DOHH2 (cell line): Measurements from ENCODE around the gene TMEM97.

ENCODE experiments used
- H3F3A ChIP-seq: fragments of 200-600 bp; sonication (generic), shearing (Covaris generic); 2 replicates; pipeline ENCODE4 v1.6.0; 2016; ENCODE audit warnings: antibody characterized with exemption, mild to moderate bottlenecking; ENCODE audit not compliant: control insufficient read depth, insufficient read depth
- H3K27ac ChIP-seq: fragments of 200-600 bp; sonication (generic); 2 replicates; pipeline ENCODE4 v1.5.1; 2014; ENCODE audit warnings: low read depth, mild to moderate bottlenecking, low read length, moderate library complexity
- H3K27me3 ChIP-seq: fragments of 200-600 bp; sonication (generic); 2 replicates; pipeline ENCODE4 v1.6.1; 2014; ENCODE audit warnings: mild to moderate bottlenecking, low read length, mixed read lengths; ENCODE audit not compliant: control insufficient read depth
- H3K36me3 ChIP-seq: fragments of 200-600 bp; sonication (generic); 2 replicates; pipeline ENCODE4 v1.6.1; 2014; ENCODE audit warnings: mild to moderate bottlenecking, low read length, moderate library complexity, mixed read lengths; ENCODE audit not compliant: control insufficient read depth
- H3K4me1 ChIP-seq: fragments of 200-600 bp; sonication (generic); 2 replicates; pipeline ENCODE4 v1.6.1; 2014; ENCODE audit warnings: mild to moderate bottlenecking, low read length, mixed read lengths; ENCODE audit not compliant: control insufficient read depth
- H3K4me2 ChIP-seq: fragments of 200-600 bp; sonication (generic); 2 replicates; pipeline ENCODE4 v1.6.0; 2014; ENCODE audit warnings: mild to moderate bottlenecking, low read length, moderate library complexity
- H3K4me3 ChIP-seq: fragments of 200-600 bp; sonication (generic); 2 replicates; pipeline ENCODE4 v1.5.1; 2014; ENCODE audit warnings: mild to moderate bottlenecking, low read length, mixed read lengths
- H3K79me2 ChIP-seq: fragments of 200-600 bp; sonication (generic); 2 replicates; pipeline ENCODE4 v1.6.1; 2014; ENCODE audit warnings: mild to moderate bottlenecking, low read length, mixed read lengths; ENCODE audit not compliant: control insufficient read depth
- H3K9me2 ChIP-seq: fragments of 200-600 bp; sonication (generic); replicated peaks from 2 replicates; pipeline ENCODE4 v1.6.1; 2014; ENCODE audit warnings: mild to moderate bottlenecking, low read length, mixed read lengths; ENCODE audit not compliant: control insufficient read depth
- H3K9me3 ChIP-seq: fragments of 200-600 bp; sonication (generic); 2 replicates; pipeline ENCODE4 v1.6.1; 2014; ENCODE audit warnings: antibody characterized with exemption, low read length, mixed read lengths; ENCODE audit not compliant: control insufficient read depth, insufficient read depth
- H4K20me1 ChIP-seq: fragments of 200-600 bp; sonication (generic); 2 replicates; pipeline ENCODE4 v1.6.0; 2014; ENCODE audit warnings: low read depth, mild to moderate bottlenecking, antibody characterized with exemption, low read length, moderate library complexity; ENCODE audit not compliant: control insufficient read depth, insufficient read depth
- EZH2phosphoT487 ChIP-seq: fragments of 200-600 bp; sonication (generic); IDR thresholded peaks from 2 replicates; pipeline ENCODE4 v1.6.1; 2017; ENCODE audit warnings: borderline replicate concordance, mild to moderate bottlenecking, antibody characterized with exemption, low read length, moderate library complexity, mixed read lengths
- TF ChIP-seq, protein P1 (sequence below): fragments of 200-600 bp; sonication (generic); IDR thresholded peaks from one replicate; pipeline ENCODE4 v1.5.1; 2014; ENCODE audit warnings: antibody characterized with exemption, mild to moderate bottlenecking, low read depth, low read length; ENCODE audit not compliant: poor library complexity, severe bottlenecking

The TMEM97 gene

DNA sequence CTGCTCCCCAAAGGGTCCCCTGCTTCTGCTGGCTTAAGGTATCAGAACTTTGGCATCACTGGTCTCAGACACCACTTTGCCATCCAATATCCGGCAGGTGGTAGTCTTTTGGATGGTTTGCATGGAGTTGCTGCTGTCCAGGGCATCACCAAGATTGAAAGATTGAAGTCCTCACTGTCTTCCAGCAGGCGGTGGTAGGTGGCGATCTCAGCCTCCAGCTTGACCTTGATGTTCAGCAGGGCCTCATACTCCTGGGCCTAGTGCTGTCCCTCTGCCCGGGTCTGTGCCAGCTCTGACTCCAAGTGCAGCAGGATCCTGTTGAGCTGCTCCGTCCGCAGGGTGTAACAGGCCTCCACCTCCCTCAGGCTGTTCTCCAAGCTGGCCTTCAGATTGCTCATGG is 43.0 kb upstream of the TMEM97 start:
- H3K9me2 ChIP-seq = no peaks in the 10 kb centered on the region
- H3K4me2 ChIP-seq = no peak overlapping the region
- no peaks in the 10 kb centered on the region for H3K79me2 ChIP-seq
- no peaks in the 10 kb centered on the region for H3K9me3 ChIP-seq
- H3K27me3 ChIP-seq = peaks cover 80% of the 10 kb centered on the region
- no peaks in the 10 kb centered on the region for H4K20me1 ChIP-seq
- H3K27ac ChIP-seq = no peak overlapping the region
- no peak overlapping the region for H3K4me3 ChIP-seq
- H3K36me3 ChIP-seq = no peaks in the 10 kb centered on the region
- peaks cover 11% of the 10 kb centered on the region for H3K4me1 ChIP-seq
- no peak for TF ChIP-seq EZH2phosphoT487
- TF ChIP-seq, protein P1, sequence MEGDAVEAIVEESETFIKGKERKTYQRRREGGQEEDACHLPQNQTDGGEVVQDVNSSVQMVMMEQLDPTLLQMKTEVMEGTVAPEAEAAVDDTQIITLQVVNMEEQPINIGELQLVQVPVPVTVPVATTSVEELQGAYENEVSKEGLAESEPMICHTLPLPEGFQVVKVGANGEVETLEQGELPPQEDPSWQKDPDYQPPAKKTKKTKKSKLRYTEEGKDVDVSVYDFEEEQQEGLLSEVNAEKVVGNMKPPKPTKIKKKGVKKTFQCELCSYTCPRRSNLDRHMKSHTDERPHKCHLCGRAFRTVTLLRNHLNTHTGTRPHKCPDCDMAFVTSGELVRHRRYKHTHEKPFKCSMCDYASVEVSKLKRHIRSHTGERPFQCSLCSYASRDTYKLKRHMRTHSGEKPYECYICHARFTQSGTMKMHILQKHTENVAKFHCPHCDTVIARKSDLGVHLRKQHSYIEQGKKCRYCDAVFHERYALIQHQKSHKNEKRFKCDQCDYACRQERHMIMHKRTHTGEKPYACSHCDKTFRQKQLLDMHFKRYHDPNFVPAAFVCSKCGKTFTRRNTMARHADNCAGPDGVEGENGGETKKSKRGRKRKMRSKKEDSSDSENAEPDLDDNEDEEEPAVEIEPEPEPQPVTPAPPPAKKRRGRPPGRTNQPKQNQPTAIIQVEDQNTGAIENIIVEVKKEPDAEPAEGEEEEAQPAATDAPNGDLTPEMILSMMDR = no peak
- no peaks in the 10 kb centered on the region; the same call in 1 of the 2 replicates for H3F3A ChIP-seq

DNA sequence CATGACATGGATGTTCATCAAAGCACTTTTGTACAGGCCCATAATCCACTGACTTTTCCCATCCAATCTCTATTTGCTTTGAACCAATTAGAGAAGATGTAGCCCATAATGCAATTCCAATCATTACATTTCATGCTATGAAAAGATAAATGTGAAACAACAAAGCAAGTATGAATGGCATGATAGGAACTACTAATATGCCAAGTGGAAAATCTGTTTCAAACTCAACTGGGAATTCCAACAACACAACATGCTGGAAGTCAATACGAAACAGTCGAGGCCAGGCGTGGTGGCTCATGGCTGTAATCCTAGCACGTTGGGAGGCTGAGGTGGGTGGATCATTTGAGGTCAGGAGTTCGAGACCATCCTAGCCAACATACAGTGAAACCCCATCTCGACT is 39.6 kb upstream of the TMEM97 start:
- H3K4me1 ChIP-seq = peaks cover 11% of the 10 kb centered on the region
- H3K4me2 ChIP-seq = no peak overlapping the region
- TF ChIP-seq, protein P1 = no peak
- no peak for TF ChIP-seq EZH2phosphoT487
- H3K9me3 ChIP-seq = no peaks in the 10 kb centered on the region
- no peak overlapping the region for H3K27ac ChIP-seq
- no peaks in the 10 kb centered on the region; the same call in 1 of the 2 replicates for H3F3A ChIP-seq
- H3K79me2 ChIP-seq = no peaks in the 10 kb centered on the region
- no peak overlapping the region for H3K4me3 ChIP-seq
- no peaks in the 10 kb centered on the region for H4K20me1 ChIP-seq
- no peaks in the 10 kb centered on the region for H3K36me3 ChIP-seq
- peaks cover 57% of the 10 kb centered on the region for H3K27me3 ChIP-seq
- no peaks in the 10 kb centered on the region for H3K9me2 ChIP-seq

DNA sequence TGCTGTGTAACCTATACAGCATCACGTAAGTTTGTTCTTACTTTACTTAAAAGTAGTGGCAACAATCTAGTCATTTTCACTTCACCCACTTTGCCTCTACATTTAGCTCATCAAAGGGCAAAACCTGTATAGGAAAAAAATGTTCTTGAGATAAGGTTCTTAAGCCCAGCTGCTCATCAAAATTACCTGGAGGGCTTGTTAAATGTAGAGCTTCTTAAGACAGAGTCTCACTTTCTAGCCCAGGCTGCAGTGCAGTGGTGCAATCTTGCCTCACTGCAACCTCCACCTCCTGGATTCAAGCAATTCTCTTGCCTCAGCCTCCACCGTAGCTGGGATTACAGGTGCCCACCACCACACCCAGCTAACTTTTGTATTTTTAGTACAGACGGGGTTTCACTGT is 38.2 kb upstream of the TMEM97 start:
- H4K20me1 ChIP-seq = no peaks in the 10 kb centered on the region
- H3K79me2 ChIP-seq = no peaks in the 10 kb centered on the region
- peaks cover 47% of the 10 kb centered on the region for H3K27me3 ChIP-seq
- H3K36me3 ChIP-seq = no peaks in the 10 kb centered on the region
- no peaks in the 10 kb centered on the region for H3K9me3 ChIP-seq
- no peak overlapping the region for H3K4me3 ChIP-seq
- TF ChIP-seq, protein P1 = no peak
- TF ChIP-seq EZH2phosphoT487 = no peak
- no peaks in the 10 kb centered on the region for H3K9me2 ChIP-seq
- H3K4me1 ChIP-seq = peaks cover 11% of the 10 kb centered on the region
- H3K4me2 ChIP-seq = no peak overlapping the region
- H3F3A ChIP-seq = no peaks in the 10 kb centered on the region; the same call in 1 of the 2 replicates
- no peak overlapping the region for H3K27ac ChIP-seq
